Thyroid gland (tissue), 4 donors: ENCODE data around the gene SV2B.

Source experiments
- POLR2A ChIP-seq, 2 donors: fragments of 450-650 bp; IDR thresholded peaks; one replicate each; pipeline ENCODE4 v1.6.1; 2017; ENCODE audit warnings: antibody characterized with exemption in 2 of 2, mild to moderate bottlenecking in 2 of 2, moderate library complexity in 1 of 2
- TF ChIP-seq, protein P1 (sequence below), 6 experiments: fragments of 200-600 bp in 3 of 6; fragments of 450-650 bp in 3 of 6; sonication (generic) in 3 of 6; IDR thresholded peaks; one replicate each; pipeline ENCODE4 v1.5.1; 2016 to 2019; ENCODE audit warnings: antibody characterized with exemption in 6 of 6, mild to moderate bottlenecking in 2 of 6, inconsistent platforms in 1 of 6, moderate library complexity in 1 of 6

DNA sequence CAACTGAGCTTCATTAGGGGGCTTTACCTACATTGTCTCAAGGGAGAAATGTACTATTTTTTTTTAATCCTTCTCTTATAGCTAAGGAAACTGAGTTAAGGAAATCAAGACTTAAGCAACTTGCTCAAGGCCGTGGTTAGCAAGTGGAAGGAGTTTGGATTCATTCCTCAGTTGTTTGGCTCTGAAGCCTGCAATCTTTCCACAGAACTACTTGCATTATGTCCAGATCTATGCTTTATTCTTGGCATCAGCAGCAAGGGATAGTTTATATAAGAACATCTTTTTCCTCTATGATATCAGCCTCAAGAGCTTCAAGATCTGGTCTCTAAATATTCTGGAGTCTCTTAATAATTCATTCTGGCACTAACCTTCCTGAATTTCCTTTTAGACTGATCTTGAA, 182.4 kb downstream of the SV2B start:
- TF ChIP-seq, protein P1, sequence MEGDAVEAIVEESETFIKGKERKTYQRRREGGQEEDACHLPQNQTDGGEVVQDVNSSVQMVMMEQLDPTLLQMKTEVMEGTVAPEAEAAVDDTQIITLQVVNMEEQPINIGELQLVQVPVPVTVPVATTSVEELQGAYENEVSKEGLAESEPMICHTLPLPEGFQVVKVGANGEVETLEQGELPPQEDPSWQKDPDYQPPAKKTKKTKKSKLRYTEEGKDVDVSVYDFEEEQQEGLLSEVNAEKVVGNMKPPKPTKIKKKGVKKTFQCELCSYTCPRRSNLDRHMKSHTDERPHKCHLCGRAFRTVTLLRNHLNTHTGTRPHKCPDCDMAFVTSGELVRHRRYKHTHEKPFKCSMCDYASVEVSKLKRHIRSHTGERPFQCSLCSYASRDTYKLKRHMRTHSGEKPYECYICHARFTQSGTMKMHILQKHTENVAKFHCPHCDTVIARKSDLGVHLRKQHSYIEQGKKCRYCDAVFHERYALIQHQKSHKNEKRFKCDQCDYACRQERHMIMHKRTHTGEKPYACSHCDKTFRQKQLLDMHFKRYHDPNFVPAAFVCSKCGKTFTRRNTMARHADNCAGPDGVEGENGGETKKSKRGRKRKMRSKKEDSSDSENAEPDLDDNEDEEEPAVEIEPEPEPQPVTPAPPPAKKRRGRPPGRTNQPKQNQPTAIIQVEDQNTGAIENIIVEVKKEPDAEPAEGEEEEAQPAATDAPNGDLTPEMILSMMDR (IDR thresholded peaks at IDR 0.05) = no peak
- TF ChIP-seq POLR2A (IDR thresholded peaks at IDR 0.05) = no peak
